Stomach (tissue), 4 donors: ENCODE data around the gene ATG14.

Experiments
- EP300 ChIP-seq: sonication (generic); formaldehyde crosslinking; IDR thresholded peaks from one replicate; pipeline ENCODE4 v1.6.1; 2017; ENCODE audit warnings: antibody characterized with exemption
- POLR2A ChIP-seq, 4 donors: fragments of 450-650 bp; IDR thresholded peaks; one replicate each; pipeline ENCODE4 v1.6.1; 2016; ENCODE audit warnings: antibody characterized with exemption in 4 of 4, control low read depth in 2 of 4, mild to moderate bottlenecking in 1 of 4, moderate library complexity in 1 of 4

DNA sequence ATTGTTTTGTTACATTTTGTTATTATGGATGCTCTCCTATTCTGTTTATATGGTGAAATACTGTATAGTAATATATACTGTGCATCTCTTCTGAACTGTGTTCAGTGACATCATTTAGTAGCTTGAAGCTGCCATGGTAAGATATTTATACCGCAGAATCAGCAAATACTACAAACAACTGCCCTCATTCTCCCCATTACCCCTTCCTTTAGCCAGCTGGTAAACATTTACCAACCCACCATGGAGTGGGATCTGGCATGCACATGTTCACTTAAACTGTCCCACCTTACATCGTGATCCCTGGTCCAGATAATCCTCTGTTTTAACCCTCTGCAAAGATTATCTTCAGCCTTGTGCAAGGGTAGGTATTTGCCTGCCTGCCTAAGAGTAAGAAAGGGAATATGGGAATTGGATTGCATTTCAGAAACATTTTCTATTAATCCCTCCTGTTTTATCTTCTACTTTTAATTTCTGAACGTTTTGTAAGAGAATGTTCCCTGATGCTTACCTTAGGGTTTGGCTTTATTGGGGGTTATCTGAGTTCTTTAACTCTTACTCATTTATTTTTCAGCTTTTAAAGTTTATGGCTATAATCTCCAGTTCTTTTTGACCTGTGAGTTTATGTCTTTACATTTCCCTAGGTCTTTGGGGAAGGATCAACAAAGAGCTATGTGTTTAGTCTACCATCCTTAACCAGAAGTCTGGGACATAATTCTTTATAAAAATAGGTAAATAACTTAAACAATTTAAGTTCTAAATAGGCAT lies 93.9 kb downstream of the ATG14 start:
- TF ChIP-seq POLR2A (IDR thresholded peaks at IDR 0.05) (no peak), EP300 (no peak)
